BLaER1 treated with 17β-estradiol and CSF1 and Interleukin-3, amounts not matched to agents 10 nM and 100 nM (cell line): Measurements from ENCODE around the gene GFPT2.

Source experiments
- H3K27ac ChIP-seq, 11 experiments: shearing (Covaris generic); formaldehyde crosslinking; 2 replicates each; pipeline ENCODE4 v1.8.1; 2022
- H3K27me3 ChIP-seq, 11 experiments: shearing (Covaris generic); formaldehyde crosslinking; 2 replicates each; pipeline ENCODE4 v1.8.1; 2022
- H3K36me3 ChIP-seq, 11 experiments: shearing (Covaris generic); formaldehyde crosslinking; 2 replicates each; pipeline ENCODE4 v1.8.1; 2022
- H3K4me1 ChIP-seq, 10 experiments: shearing (Covaris generic); formaldehyde crosslinking; 2 replicates each; pipeline ENCODE4 v1.8.1; 2022
- H3K4me2 ChIP-seq, 11 experiments: shearing (Covaris generic); formaldehyde crosslinking; 2 replicates each; pipeline ENCODE4 v1.8.1; 2022
- H3K4me3 ChIP-seq, 10 experiments: shearing (Covaris generic); formaldehyde crosslinking; 2 replicates each; pipeline ENCODE4 v1.8.1; 2022
- H3K9ac ChIP-seq, 11 experiments: shearing (Covaris generic); formaldehyde crosslinking; 2 replicates each; pipeline ENCODE4 v1.8.1; 2022
- H3K9me3 ChIP-seq, 11 experiments: shearing (Covaris generic); formaldehyde crosslinking; replicated peaks in 1 of 11; 2 replicates each; pipeline ENCODE4 v1.8.1; 2022
- H4K20me1 ChIP-seq, 11 experiments: shearing (Covaris generic); formaldehyde crosslinking; 2 replicates each; pipeline ENCODE4 v1.8.1; 2022
- Cebpa-rat ChIP-seq, 11 experiments: shearing (Covaris generic); IDR thresholded peaks; 2 replicates each; pipeline ENCODE4 v1.8.1; 2022

Gene GFPT2

GRCh38 chr5:180380441-180380840 is 27.3 kb upstream of the GFPT2 start:
- no peak overlapping the region for H3K9ac ChIP-seq
- H3K27me3 ChIP-seq, result no peaks in the 10 kb centered on the region
- H3K4me1 ChIP-seq, result peaks cover 5 to 36% (median 25%) of the 10 kb centered on the region in 10 experiments; a peak in 18 of 20 replicates
- no peaks in the 10 kb centered on the region for H3K9me3 ChIP-seq
- H3K4me3 ChIP-seq, result no peak overlapping the region
- peak overlapping the region in 8 of 11 experiments; percentile 67 to 84 (median 82); a peak in 12 of 22 replicates for H3K4me2 ChIP-seq
- H3K27ac ChIP-seq, result peak overlapping the region in 1 of 11 experiments; percentile 46; a peak in 1 of 22 replicates
- peaks cover 0 to 4% (median 0%) of the 10 kb centered on the region in 11 experiments; a peak in 2 of 22 replicates for H4K20me1 ChIP-seq
- no peaks in the 10 kb centered on the region for H3K36me3 ChIP-seq
- no peak for TF ChIP-seq Cebpa-rat (IDR thresholded peaks at IDR 0.05)

- H3K4me1 ChIP-seq, result peaks cover 5 to 36% (median 25%) of the 10 kb centered on the region in 10 experiments; a peak in 18 of 20 replicates
- H3K9ac ChIP-seq, result no peak overlapping the region
- no peaks in the 10 kb centered on the region for H3K36me3 ChIP-seq
- no peak for TF ChIP-seq Cebpa-rat (IDR thresholded peaks at IDR 0.05)
- no peak overlapping the region for H3K27ac ChIP-seq
- no peak overlapping the region for H3K4me2 ChIP-seq
- no peaks in the 10 kb centered on the region for H3K27me3 ChIP-seq
- H3K4me3 ChIP-seq, result no peak overlapping the region
- no peaks in the 10 kb centered on the region for H3K9me3 ChIP-seq
- H4K20me1 ChIP-seq, result peaks cover 0 to 4% (median 0%) of the 10 kb centered on the region in 11 experiments; a peak in 2 of 22 replicates
Observed at GRCh38 chr5:180379355-180380070, 26.4 kb upstream of the GFPT2 start.

DNA sequence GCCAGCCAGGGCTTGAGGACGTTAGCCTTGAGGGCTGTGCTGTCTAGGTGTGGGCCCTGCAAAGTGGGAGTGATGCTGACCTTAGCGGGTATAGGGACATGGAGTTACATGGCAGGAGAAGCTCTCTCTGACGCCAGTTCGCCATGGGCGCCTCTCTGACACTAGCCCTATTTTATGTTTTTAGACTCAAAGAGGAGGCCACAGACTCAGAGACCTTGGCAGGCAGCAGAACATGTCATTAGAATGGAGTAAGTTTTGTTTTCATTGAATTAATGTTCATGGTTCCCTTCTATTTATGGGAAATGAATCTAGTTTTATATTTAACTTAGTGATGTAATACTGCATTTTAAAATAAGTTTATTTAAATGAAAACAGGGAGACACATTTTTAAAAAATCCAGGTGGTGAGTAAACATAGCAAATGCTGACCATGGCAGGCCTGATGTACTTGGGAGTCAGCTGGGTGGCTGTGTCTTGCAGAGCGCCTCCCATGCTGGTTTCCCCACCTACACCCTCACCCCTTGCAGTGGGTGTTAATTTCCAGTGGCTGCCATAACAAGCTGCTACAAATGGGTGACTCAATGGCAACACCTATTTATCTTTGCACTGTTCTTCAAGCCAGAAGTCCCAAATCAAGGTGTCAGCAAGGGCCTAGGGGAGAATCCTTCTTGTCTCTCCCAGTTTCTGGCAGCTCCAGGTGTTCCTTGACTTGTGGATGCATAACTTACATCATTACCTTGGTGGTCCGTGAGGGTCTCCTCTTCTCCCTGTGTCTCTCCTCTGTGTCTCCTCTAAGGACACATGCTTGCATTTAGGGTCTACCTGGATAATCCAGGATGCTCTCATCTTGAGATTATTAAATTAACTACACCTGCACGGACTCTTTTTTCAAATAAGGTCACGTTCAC is 25.6 kb upstream of the GFPT2 start:
- H4K20me1 ChIP-seq, result peaks cover 0 to 4% (median 0%) of the 10 kb centered on the region in 11 experiments; a peak in 2 of 22 replicates
- no peaks in the 10 kb centered on the region for H3K27me3 ChIP-seq
- no peak overlapping the region for H3K4me2 ChIP-seq
- no peak for TF ChIP-seq Cebpa-rat (IDR thresholded peaks at IDR 0.05)
- no peak overlapping the region for H3K9ac ChIP-seq
- no peak overlapping the region for H3K27ac ChIP-seq
- H3K9me3 ChIP-seq, result no peaks in the 10 kb centered on the region
- peaks cover 5 to 36% (median 25%) of the 10 kb centered on the region in 10 experiments; a peak in 18 of 20 replicates for H3K4me1 ChIP-seq
- H3K36me3 ChIP-seq, result no peaks in the 10 kb centered on the region
- no peak overlapping the region for H3K4me3 ChIP-seq

DNA sequence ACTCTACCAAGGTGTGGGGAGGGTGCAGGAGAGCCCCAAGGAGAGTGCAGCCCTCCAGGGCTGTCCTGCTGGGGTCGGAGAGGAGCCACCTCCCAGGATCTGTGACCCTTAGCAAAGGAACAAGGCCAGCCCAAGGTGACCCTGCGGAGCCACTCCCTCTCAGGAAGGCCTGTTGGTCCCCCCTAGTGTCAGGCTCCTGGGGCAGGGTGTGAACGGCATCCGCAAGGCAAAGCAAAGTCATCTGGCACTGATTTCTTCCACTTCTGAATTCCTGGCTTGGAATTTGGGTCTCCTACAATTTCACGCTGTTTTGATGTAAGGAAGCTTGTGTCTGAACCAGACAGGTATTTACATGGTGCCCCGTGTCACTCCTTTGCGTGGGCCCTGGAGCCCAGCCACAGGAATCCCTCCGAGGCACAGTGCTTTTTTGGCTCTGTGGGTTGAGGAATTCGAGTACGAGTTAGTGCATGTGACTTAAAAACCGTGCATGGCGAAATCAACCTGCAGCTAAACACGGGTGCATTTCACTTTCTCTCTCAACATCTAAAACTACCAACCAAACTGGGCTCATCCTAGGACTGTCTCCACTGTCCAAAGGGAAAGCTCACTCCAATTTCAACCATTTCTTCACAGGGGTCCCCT is 24.5 kb upstream of the GFPT2 start:
- TF ChIP-seq Cebpa-rat (IDR thresholded peaks at IDR 0.05), result no peak
- H4K20me1 ChIP-seq, result peaks cover 0 to 4% (median 0%) of the 10 kb centered on the region in 11 experiments; a peak in 2 of 22 replicates
- H3K36me3 ChIP-seq, result no peaks in the 10 kb centered on the region
- H3K4me3 ChIP-seq, result no peak overlapping the region
- no peak overlapping the region for H3K27ac ChIP-seq
- no peak overlapping the region for H3K4me2 ChIP-seq
- no peaks in the 10 kb centered on the region for H3K27me3 ChIP-seq
- no peaks in the 10 kb centered on the region for H3K9me3 ChIP-seq
- H3K9ac ChIP-seq, result no peak overlapping the region
- H3K4me1 ChIP-seq, result peaks cover 5 to 32% (median 24%) of the 10 kb centered on the region in 10 experiments; a peak in 18 of 20 replicates

- H4K20me1 ChIP-seq, result peaks cover 0 to 4% (median 0%) of the 10 kb centered on the region in 11 experiments; a peak in 2 of 22 replicates
- H3K9ac ChIP-seq, result no peak overlapping the region
- no peaks in the 10 kb centered on the region for H3K36me3 ChIP-seq
- TF ChIP-seq Cebpa-rat (IDR thresholded peaks at IDR 0.05), result no peak
- peaks cover 3 to 20% (median 12%) of the 10 kb centered on the region in 10 experiments; a peak in 18 of 20 replicates for H3K4me1 ChIP-seq
- H3K27ac ChIP-seq, result no peak overlapping the region
- no peak overlapping the region for H3K4me2 ChIP-seq
- no peaks in the 10 kb centered on the region for H3K27me3 ChIP-seq
- no peak overlapping the region for H3K4me3 ChIP-seq
- no peaks in the 10 kb centered on the region for H3K9me3 ChIP-seq
Observed at GRCh38 chr5:180376511-180376910, 23.4 kb upstream of the GFPT2 start.

GRCh38 chr5:180375955-180376354 is 22.8 kb upstream of the GFPT2 start:
- H4K20me1 ChIP-seq, result peaks cover 0 to 4% (median 0%) of the 10 kb centered on the region in 11 experiments; a peak in 1 of 22 replicates
- H3K9ac ChIP-seq, result no peak overlapping the region
- no peak overlapping the region for H3K4me2 ChIP-seq
- no peak overlapping the region for H3K27ac ChIP-seq
- H3K27me3 ChIP-seq, result no peaks in the 10 kb centered on the region
- H3K9me3 ChIP-seq, result no peaks in the 10 kb centered on the region
- no peaks in the 10 kb centered on the region for H3K36me3 ChIP-seq
- H3K4me1 ChIP-seq, result peaks cover 0 to 15% (median 6%) of the 10 kb centered on the region in 10 experiments; a peak in 16 of 20 replicates
- H3K4me3 ChIP-seq, result no peak overlapping the region
- TF ChIP-seq Cebpa-rat (IDR thresholded peaks at IDR 0.05), result no peak

DNA sequence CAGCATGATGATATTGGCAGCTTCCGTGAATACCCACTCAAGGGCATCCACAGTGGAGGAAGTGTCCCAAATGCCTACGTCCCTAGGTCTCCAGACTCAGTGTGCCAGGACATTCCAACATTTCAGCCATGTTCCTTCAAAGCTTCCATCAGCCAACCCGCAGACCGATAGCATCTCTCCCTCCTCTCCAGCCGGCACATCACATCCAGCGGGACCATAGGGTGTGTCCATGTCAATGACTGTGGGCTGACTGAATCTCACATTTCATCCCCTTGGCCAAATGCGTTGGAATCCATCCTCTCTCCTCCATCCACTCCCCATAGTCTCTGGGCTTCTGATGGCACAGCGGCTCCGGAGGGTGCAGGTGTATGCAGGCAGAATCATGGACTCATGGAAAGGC is 22.2 kb upstream of the GFPT2 start:
- TF ChIP-seq Cebpa-rat (IDR thresholded peaks at IDR 0.05), result no peak
- no peak overlapping the region for H3K27ac ChIP-seq
- H3K4me2 ChIP-seq, result no peak overlapping the region
- H3K4me3 ChIP-seq, result no peak overlapping the region
- H4K20me1 ChIP-seq, result peaks cover 0 to 4% (median 0%) of the 10 kb centered on the region in 11 experiments; a peak in 1 of 22 replicates
- H3K9ac ChIP-seq, result no peak overlapping the region
- H3K36me3 ChIP-seq, result no peaks in the 10 kb centered on the region
- peaks cover 0 to 8% (median under 1%) of the 10 kb centered on the region in 10 experiments; a peak in 7 of 20 replicates for H3K4me1 ChIP-seq
- no peaks in the 10 kb centered on the region for H3K9me3 ChIP-seq
- H3K27me3 ChIP-seq, result no peaks in the 10 kb centered on the region

DNA sequence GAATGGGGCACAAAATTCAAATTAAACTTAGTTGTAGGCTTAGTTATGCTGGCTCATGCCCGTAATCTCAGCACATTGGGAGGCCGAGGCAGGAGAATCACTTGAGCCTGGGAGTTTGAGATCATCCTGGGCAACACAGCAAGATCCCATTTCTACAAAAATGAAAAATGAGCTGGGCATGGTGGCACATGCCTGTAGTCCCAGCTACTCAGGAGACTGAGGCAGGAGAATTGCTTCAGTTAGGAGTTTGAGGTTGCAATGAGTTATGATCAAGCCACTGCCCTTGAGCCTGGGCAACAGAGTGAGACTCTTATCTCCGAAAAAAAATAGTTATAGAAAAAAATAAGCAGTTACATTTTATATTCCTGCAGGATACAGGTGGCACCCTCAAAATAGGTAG is 20.7 kb upstream of the GFPT2 start:
- H3K36me3 ChIP-seq, result no peaks in the 10 kb centered on the region
- no peaks in the 10 kb centered on the region for H3K27me3 ChIP-seq
- no peaks in the 10 kb centered on the region for H3K9me3 ChIP-seq
- no peaks in the 10 kb centered on the region; a peak in 1 of 20 replicates for H3K4me1 ChIP-seq
- no peak overlapping the region for H3K27ac ChIP-seq
- peaks cover 0 to 4% (median 0%) of the 10 kb centered on the region in 11 experiments; a peak in 1 of 22 replicates for H4K20me1 ChIP-seq
- H3K4me2 ChIP-seq, result no peak overlapping the region
- H3K9ac ChIP-seq, result no peak overlapping the region
- TF ChIP-seq Cebpa-rat (IDR thresholded peaks at IDR 0.05), result no peak
- H3K4me3 ChIP-seq, result no peak overlapping the region
